ENCODE results near the gene ABI3. TPM values are rescaled to one million over a fixed set of nuclear protein-coding genes. Genes with fewer than 3 reads are reported as not detected.

Gene ABI3
- polyA plus RNA-seq (2012; ENCODE audit: insufficient read length, low read depth) = 2.3 TPM

- peak; percentile 14 for TF ChIP-seq FOXP2 (optimal IDR thresholded peaks at IDR 0.05; ENCODE audit: borderline replicate concordance, extremely low read depth, extremely low read length, insufficient read depth)
- no peak for TF ChIP-seq POLR2AphosphoS5 (IDR thresholded peaks at IDR 0.05; ENCODE audit: low read depth, low read length)
Measured at GRCh38 chr17:49210158-49211029, at the start of gene ABI3, which contains the start of gene GNGT2. TSS of gene ABI3 (plus strand) at chr17:49210707. CDS start at chr17:49210725, 18 bp downstream. TSS of gene GNGT2 (minus strand) at chr17:49210574. CDS start at chr17:49207422, 3,152 bp downstream.

GRCh38 chr17:49162866-49163265 lies 47.6 kb upstream of the ABI3 start:
- no peak for TF ChIP-seq TAF1 (IDR thresholded peaks at IDR 0.05; ENCODE audit: borderline replicate concordance, insufficient read depth, low read length)
- TF ChIP-seq POLR2AphosphoS5 (IDR thresholded peaks at IDR 0.05; ENCODE audit: low read depth, low read length) = no peak
- no peak for TF ChIP-seq SIN3A (IDR thresholded peaks at IDR 0.05; ENCODE audit: borderline replicate concordance, insufficient read depth, low read length)
- no peak for TF ChIP-seq REST (IDR thresholded peaks at IDR 0.05; ENCODE audit: insufficient read depth in 1 of 2, low read depth in 2 of 2, low read length in 2 of 2)
- TF ChIP-seq FOXP2 (optimal IDR thresholded peaks at IDR 0.05; ENCODE audit: borderline replicate concordance, extremely low read depth, extremely low read length, insufficient read depth) = no peak

GRCh38 chr17:49165143-49165542 lies 45.4 kb upstream of the ABI3 start:
- no peak for TF ChIP-seq FOXP2 (optimal IDR thresholded peaks at IDR 0.05; ENCODE audit: borderline replicate concordance, extremely low read depth, extremely low read length, insufficient read depth)
- TF ChIP-seq SIN3A (IDR thresholded peaks at IDR 0.05; ENCODE audit: borderline replicate concordance, insufficient read depth, low read length) = no peak
- no peak for TF ChIP-seq REST (IDR thresholded peaks at IDR 0.05; ENCODE audit: insufficient read depth in 1 of 2, low read depth in 2 of 2, low read length in 2 of 2)
- TF ChIP-seq TAF1 (IDR thresholded peaks at IDR 0.05; ENCODE audit: borderline replicate concordance, insufficient read depth, low read length) = no peak
- no peak for TF ChIP-seq POLR2AphosphoS5 (IDR thresholded peaks at IDR 0.05; ENCODE audit: low read depth, low read length)

- no peak for TF ChIP-seq FOXP2 (optimal IDR thresholded peaks at IDR 0.05; ENCODE audit: borderline replicate concordance, extremely low read depth, extremely low read length, insufficient read depth)
- TF ChIP-seq SIN3A (IDR thresholded peaks at IDR 0.05; ENCODE audit: borderline replicate concordance, insufficient read depth, low read length) = no peak
- no peak for TF ChIP-seq TAF1 (IDR thresholded peaks at IDR 0.05; ENCODE audit: borderline replicate concordance, insufficient read depth, low read length)
- TF ChIP-seq REST (IDR thresholded peaks at IDR 0.05; ENCODE audit: insufficient read depth in 1 of 2, low read depth in 2 of 2, low read length in 2 of 2) = no peak
- no peak for TF ChIP-seq POLR2AphosphoS5 (IDR thresholded peaks at IDR 0.05; ENCODE audit: low read depth, low read length)
Measured at GRCh38 chr17:49168706-49169105, 41.8 kb upstream of the ABI3 start.

GRCh38 chr17:49170216-49170615 lies 40.3 kb upstream of the ABI3 start:
- TF ChIP-seq REST (IDR thresholded peaks at IDR 0.05; ENCODE audit: insufficient read depth in 1 of 2, low read depth in 2 of 2, low read length in 2 of 2) = no peak
- TF ChIP-seq TAF1 (IDR thresholded peaks at IDR 0.05; ENCODE audit: borderline replicate concordance, insufficient read depth, low read length) = no peak
- no peak for TF ChIP-seq POLR2AphosphoS5 (IDR thresholded peaks at IDR 0.05; ENCODE audit: low read depth, low read length)
- TF ChIP-seq FOXP2 (optimal IDR thresholded peaks at IDR 0.05; ENCODE audit: borderline replicate concordance, extremely low read depth, extremely low read length, insufficient read depth) = no peak
- no peak for TF ChIP-seq SIN3A (IDR thresholded peaks at IDR 0.05; ENCODE audit: borderline replicate concordance, insufficient read depth, low read length)
